ENCODE data around the gene TTC3.

DNA sequence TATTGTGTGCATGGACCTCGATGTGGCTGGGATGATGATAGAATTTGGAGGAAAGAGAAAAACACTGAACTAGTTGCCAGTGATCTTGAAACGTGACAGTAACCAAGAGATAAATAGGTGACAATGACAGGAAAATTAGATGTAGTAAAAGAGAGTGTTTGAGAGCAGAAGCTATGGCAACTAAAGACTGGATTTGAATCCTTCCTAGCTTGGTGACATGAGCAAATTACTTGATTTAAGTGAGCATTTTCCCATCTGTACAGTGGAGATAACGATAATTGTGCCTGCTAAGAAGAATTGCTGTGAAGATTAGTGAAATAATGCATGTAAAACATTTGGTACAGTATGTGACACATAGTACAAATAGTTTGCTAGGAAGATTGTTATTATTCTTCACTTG lies 12.7 kb downstream of the TTC3 start:
- TF ChIP-seq, protein P1, sequence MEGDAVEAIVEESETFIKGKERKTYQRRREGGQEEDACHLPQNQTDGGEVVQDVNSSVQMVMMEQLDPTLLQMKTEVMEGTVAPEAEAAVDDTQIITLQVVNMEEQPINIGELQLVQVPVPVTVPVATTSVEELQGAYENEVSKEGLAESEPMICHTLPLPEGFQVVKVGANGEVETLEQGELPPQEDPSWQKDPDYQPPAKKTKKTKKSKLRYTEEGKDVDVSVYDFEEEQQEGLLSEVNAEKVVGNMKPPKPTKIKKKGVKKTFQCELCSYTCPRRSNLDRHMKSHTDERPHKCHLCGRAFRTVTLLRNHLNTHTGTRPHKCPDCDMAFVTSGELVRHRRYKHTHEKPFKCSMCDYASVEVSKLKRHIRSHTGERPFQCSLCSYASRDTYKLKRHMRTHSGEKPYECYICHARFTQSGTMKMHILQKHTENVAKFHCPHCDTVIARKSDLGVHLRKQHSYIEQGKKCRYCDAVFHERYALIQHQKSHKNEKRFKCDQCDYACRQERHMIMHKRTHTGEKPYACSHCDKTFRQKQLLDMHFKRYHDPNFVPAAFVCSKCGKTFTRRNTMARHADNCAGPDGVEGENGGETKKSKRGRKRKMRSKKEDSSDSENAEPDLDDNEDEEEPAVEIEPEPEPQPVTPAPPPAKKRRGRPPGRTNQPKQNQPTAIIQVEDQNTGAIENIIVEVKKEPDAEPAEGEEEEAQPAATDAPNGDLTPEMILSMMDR (conservative IDR thresholded peaks at IDR 0.05; ENCODE audit: low read length) = no peak
- TF ChIP-seq EZH2phosphoT487 (IDR thresholded peaks at IDR 0.05; ENCODE audit: borderline replicate concordance, low read depth, low read length) = no peak
